ENCODE results near the gene IL1RN. TPM values are rescaled to one million over a fixed set of nuclear protein-coding genes. Genes with fewer than 3 reads are reported as not detected.
A peak's percentile ranks its signal among the peaks of the same experiment; 100 is the strongest.

The IL1RN gene
- total and polyA plus RNA-seq, 2 of the 13 experiments (the other 11 are each of a cell fraction or from before 2014, with no cell fraction given) = 21.2 to 101 TPM

GRCh38 chr2:113112871-113113270 lies 14.5 kb upstream of the IL1RN start:
- intact Hi-C loops (cut with micrococcal nuclease; ENCODE audit: unreplicated experiment) = no loop called here
- no peak for FAIRE-seq
- WGBS (ENCODE audit: low lambda C conversion rate) = 46% methylated on average over 6 of the region's 6 CpGs

GRCh38 chr2:113113807-113114206 lies 13.6 kb upstream of the IL1RN start:
- Histone ChIP-seq H3K4me1 (ENCODE audit: insufficient read depth, low read length) (peaks cover 47% of the 10 kb centered on the region), H4K20me1 (ENCODE audit: insufficient read depth, low read length) (no peaks in the 10 kb centered on the region), H3K36me3 (replicated peaks in 1 of 2; ENCODE audit: control insufficient read depth in 1 of 2, insufficient read depth in 2 of 2, low read length in 2 of 2) (no peaks in the 10 kb centered on the region), H3K4me2 (ENCODE audit: low read depth, low read length) (peak overlapping the region; percentile 13; the same call in 1 of the 2 replicates), H3K79me2 (ENCODE audit: insufficient read depth, low read length) (no peaks in the 10 kb centered on the region), H3K9me3 (ENCODE audit: low read length) (no peaks in the 10 kb centered on the region), H3K27ac (ENCODE audit: extremely low read length, insufficient read depth, low read length) (no peak overlapping the region), H2AFZ (ENCODE audit: low read length) (no peak overlapping the region), H3K9ac (ENCODE audit: insufficient read depth, low read depth, low read length) (no peak overlapping the region), H3K27me3 (ENCODE audit: control insufficient read depth in 1 of 2, insufficient read depth in 2 of 2, low read length in 2 of 2) (peaks cover 2 to 37% of the 10 kb centered on the region in 2 experiments; a peak in 4 of 5 replicates), H3K4me3 (replicated peaks in 1 of 3; ENCODE audit: insufficient read depth in 1 of 3, low read depth in 2 of 3, low read length in 3 of 3) (no peak overlapping the region)
- ATAC-seq = no peak
- POLR2A ChIA-PET = interaction anchor here (1.0 to 2.4 kb wide), 4 partner anchors 9 to 17 kb away, joined by 3 to 11 read pairs (median 4); partner anchors contain the start of gene IL1RN
- no peak for TF ChIP-seq ZNF3 (CRISPR knock-in tag; IDR thresholded peaks at IDR 0.05)
- no peak for TF ChIP-seq GABPA (IDR thresholded peaks at IDR 0.05; ENCODE audit: low read depth, low read length)
- peak; percentile 27; the same call in 1 of the 2 replicates for TF ChIP-seq GABPA (CRISPR knock-in tag; IDR thresholded peaks at IDR 0.05; ENCODE audit: low read depth)
- no peak for DNase-seq (ENCODE audit: low spot score)
- CTCF ChIA-PET (ENCODE audit: low intra/inter-chr PET ratio, low total read pairs) = interaction anchor here (1.4 kb wide), 1 partner anchor 34 kb away, joined by 4 read pairs; no protein-coding TSS in a partner anchor
- in situ Hi-C loops (cut with HindIII; ENCODE audit: extremely low pct_ligation_motif_present, low pct_unique_long_range_greater_than_20kb) (no loop called here), intact Hi-C loops (cut with micrococcal nuclease; ENCODE audit: unreplicated experiment) (no loop called here)
- no peak for FAIRE-seq
- no TSS peak for BruUV-seq (replicated peaks)
- 29% methylated on average over 3 of the region's 3 CpGs for WGBS (ENCODE audit: low lambda C conversion rate)

More at GRCh38 chr2:113112871-113113270, 14.5 kb upstream of the IL1RN start:
- H3K79me2 ChIP-seq (ENCODE audit: insufficient read depth, low read length) = no peaks in the 10 kb centered on the region
- ATAC-seq (no peak), DNase-seq (ENCODE audit: low spot score) (no peak)
- in situ Hi-C loops (cut with HindIII; ENCODE audit: extremely low pct_ligation_motif_present, low pct_unique_long_range_greater_than_20kb) = no loop called here
- BruUV-seq (replicated peaks) = no TSS peak
- H3K4me3 ChIP-seq (replicated peaks in 1 of 3; ENCODE audit: insufficient read depth in 1 of 3, low read depth in 2 of 3, low read length in 3 of 3) = no peak overlapping the region
- ChIA-PET CTCF (ENCODE audit: low intra/inter-chr PET ratio, low total read pairs) (interaction anchor here (1.4 kb wide), 1 partner anchor 33 kb away, joined by 4 read pairs; no protein-coding TSS in a partner anchor), POLR2A (no interaction called here)
- H3K4me2 ChIP-seq (ENCODE audit: low read depth, low read length) = no peak overlapping the region
- H3K4me1 ChIP-seq (ENCODE audit: insufficient read depth, low read length) = peaks cover 47% of the 10 kb centered on the region
- H3K27me3 ChIP-seq (ENCODE audit: control insufficient read depth in 1 of 2, insufficient read depth in 2 of 2, low read length in 2 of 2) = peaks cover 2 to 35% of the 10 kb centered on the region in 2 experiments; a peak in 4 of 5 replicates
- H3K9me3 ChIP-seq (ENCODE audit: low read length) = no peaks in the 10 kb centered on the region
- TF ChIP-seq ZNF740 (CRISPR knock-in tag; IDR thresholded peaks at IDR 0.05) (no peak), ZNF557 (CRISPR knock-in tag; IDR thresholded peaks at IDR 0.05) (no peak), BRF2 (CRISPR knock-in tag; IDR thresholded peaks at IDR 0.05) (no peak), NFKBIZ (CRISPR knock-in tag; IDR thresholded peaks at IDR 0.05) (no peak)
- no peaks in the 10 kb centered on the region for H3K36me3 ChIP-seq (replicated peaks in 1 of 2; ENCODE audit: control insufficient read depth in 1 of 2, insufficient read depth in 2 of 2, low read length in 2 of 2)
- H3K9ac ChIP-seq (ENCODE audit: insufficient read depth, low read depth, low read length) = no peak overlapping the region
- no peaks in the 10 kb centered on the region for H4K20me1 ChIP-seq (ENCODE audit: insufficient read depth, low read length)
- no peak overlapping the region for H3K27ac ChIP-seq (ENCODE audit: extremely low read length, insufficient read depth, low read length)
- no peak overlapping the region for H2AFZ ChIP-seq (ENCODE audit: low read length)
